ENCODE data around the gene SLC45A2.

SLC45A2 gene

GRCh38 chr5:34005211-34005610 is 20.7 kb upstream of the SLC45A2 start:
- Histone ChIP-seq H3K4me2 (ENCODE audit: low read length) (no peak overlapping the region), H3K4me1 (peaks cover 5% of the 10 kb centered on the region), H3K36me3 (ENCODE audit: control insufficient read depth, insufficient read depth, low read length) (no peaks in the 10 kb centered on the region), H3K27ac (no peak overlapping the region), H3K79me2 (no peaks in the 10 kb centered on the region), H3K4me3 (ENCODE audit: low read depth, low read length) (no peak overlapping the region), H2AFZ (no peak overlapping the region), H3K27me3 (ENCODE audit: control insufficient read depth, insufficient read depth, low read length) (no peaks in the 10 kb centered on the region), H3K9me3 (ENCODE audit: control insufficient read depth, low read length) (no peaks in the 10 kb centered on the region), H3K9ac (no peak overlapping the region)
- TF ChIP-seq, protein P1, sequence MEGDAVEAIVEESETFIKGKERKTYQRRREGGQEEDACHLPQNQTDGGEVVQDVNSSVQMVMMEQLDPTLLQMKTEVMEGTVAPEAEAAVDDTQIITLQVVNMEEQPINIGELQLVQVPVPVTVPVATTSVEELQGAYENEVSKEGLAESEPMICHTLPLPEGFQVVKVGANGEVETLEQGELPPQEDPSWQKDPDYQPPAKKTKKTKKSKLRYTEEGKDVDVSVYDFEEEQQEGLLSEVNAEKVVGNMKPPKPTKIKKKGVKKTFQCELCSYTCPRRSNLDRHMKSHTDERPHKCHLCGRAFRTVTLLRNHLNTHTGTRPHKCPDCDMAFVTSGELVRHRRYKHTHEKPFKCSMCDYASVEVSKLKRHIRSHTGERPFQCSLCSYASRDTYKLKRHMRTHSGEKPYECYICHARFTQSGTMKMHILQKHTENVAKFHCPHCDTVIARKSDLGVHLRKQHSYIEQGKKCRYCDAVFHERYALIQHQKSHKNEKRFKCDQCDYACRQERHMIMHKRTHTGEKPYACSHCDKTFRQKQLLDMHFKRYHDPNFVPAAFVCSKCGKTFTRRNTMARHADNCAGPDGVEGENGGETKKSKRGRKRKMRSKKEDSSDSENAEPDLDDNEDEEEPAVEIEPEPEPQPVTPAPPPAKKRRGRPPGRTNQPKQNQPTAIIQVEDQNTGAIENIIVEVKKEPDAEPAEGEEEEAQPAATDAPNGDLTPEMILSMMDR (IDR thresholded peaks at IDR 0.05): no peak

GRCh38 chr5:34003941-34004340 is 19.4 kb upstream of the SLC45A2 start:
- Histone ChIP-seq H3K4me1 (peaks cover 5% of the 10 kb centered on the region), H2AFZ (no peak overlapping the region), H3K4me2 (ENCODE audit: low read length) (no peak overlapping the region), H3K4me3 (ENCODE audit: low read depth, low read length) (no peak overlapping the region), H3K9ac (no peak overlapping the region), H3K27me3 (ENCODE audit: control insufficient read depth, insufficient read depth, low read length) (no peaks in the 10 kb centered on the region), H3K79me2 (no peaks in the 10 kb centered on the region), H3K36me3 (ENCODE audit: control insufficient read depth, insufficient read depth, low read length) (no peaks in the 10 kb centered on the region), H3K9me3 (ENCODE audit: control insufficient read depth, low read length) (no peaks in the 10 kb centered on the region), H3K27ac (no peak overlapping the region)
- TF ChIP-seq, protein P1 (IDR thresholded peaks at IDR 0.05): no peak

DNA sequence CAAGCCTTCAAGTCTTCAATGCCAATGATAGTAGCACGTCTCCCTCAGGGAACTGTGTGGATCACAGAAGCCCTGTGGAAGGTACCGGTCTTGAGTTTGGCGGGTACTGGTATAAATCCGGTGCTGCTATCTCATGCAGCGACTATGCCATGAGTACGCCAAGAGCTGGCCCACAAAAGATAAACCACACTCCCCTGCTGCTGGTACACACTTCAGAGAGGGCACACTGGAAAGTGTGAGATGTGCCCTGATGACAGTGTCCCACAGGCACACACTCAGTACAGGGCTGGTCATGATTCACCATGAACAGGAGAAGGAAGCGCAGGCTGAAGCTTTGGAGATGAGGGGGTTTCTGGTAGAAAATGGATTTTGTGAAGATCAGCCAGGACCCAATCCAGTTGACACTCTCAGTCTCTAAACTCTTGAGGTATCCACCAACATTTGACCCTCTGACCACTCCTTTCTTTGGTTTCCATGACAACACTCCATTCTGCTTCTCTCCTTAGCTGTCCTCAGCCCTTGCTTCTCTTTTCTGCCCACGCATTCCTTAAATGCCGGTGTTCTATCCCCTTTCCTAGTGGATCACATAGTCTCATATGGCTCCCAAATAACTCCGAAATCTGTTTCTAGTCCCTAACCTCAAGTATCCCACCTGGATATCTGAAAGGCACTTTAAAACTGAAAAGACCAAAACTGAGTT is 18.3 kb upstream of the SLC45A2 start:
- Histone ChIP-seq H3K4me2 (ENCODE audit: low read length) (no peak overlapping the region), H3K27me3 (ENCODE audit: control insufficient read depth, insufficient read depth, low read length) (no peaks in the 10 kb centered on the region), H3K79me2 (no peaks in the 10 kb centered on the region), H2AFZ (no peak overlapping the region), H3K4me3 (ENCODE audit: low read depth, low read length) (no peak overlapping the region), H3K27ac (no peak overlapping the region), H3K9ac (no peak overlapping the region), H3K36me3 (ENCODE audit: control insufficient read depth, insufficient read depth, low read length) (no peaks in the 10 kb centered on the region), H3K4me1 (peaks cover 5% of the 10 kb centered on the region), H3K9me3 (ENCODE audit: control insufficient read depth, low read length) (no peaks in the 10 kb centered on the region)
- TF ChIP-seq, protein P1 (IDR thresholded peaks at IDR 0.05): no peak

DNA sequence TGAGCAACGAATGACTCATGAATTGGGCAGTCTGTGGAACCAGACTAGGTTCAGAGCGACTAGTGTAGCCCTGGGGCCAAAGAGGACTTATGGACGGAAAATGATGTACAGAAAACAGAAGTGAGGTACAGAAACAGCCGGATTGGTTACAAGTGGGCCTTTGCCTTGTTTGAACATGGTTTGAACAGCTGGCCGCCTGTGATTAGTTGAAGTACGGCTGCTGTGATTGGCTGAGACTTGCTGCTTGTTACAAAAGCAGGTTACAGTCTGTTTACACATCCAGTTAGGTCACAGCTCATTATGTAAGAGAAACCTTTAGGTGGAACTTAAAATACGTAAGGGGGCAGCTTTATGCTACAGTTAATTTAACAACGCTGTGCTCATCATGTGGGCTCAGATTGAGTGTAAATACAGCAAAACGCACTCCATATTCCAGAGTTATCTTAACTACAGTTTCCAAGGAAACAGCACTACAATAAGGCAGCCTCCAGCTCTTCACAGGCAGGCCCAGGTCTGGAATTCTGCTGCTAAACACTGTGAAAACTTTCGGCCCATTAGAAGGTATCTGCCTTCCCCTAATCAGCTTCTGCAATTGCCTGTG is 16.8 kb upstream of the SLC45A2 start:
- H3K9me3 ChIP-seq (ENCODE audit: control insufficient read depth, low read length): no peaks in the 10 kb centered on the region
- no peaks in the 10 kb centered on the region for H3K4me1 ChIP-seq
- no peak overlapping the region for H3K4me3 ChIP-seq (ENCODE audit: low read depth, low read length)
- no peak overlapping the region for H2AFZ ChIP-seq
- no peaks in the 10 kb centered on the region for H3K36me3 ChIP-seq (ENCODE audit: control insufficient read depth, insufficient read depth, low read length)
- H3K79me2 ChIP-seq: no peaks in the 10 kb centered on the region
- TF ChIP-seq, protein P1 (IDR thresholded peaks at IDR 0.05): no peak
- no peaks in the 10 kb centered on the region for H3K27me3 ChIP-seq (ENCODE audit: control insufficient read depth, insufficient read depth, low read length)
- no peak overlapping the region for H3K27ac ChIP-seq
- H3K4me2 ChIP-seq (ENCODE audit: low read length): no peak overlapping the region
- no peak overlapping the region for H3K9ac ChIP-seq

DNA sequence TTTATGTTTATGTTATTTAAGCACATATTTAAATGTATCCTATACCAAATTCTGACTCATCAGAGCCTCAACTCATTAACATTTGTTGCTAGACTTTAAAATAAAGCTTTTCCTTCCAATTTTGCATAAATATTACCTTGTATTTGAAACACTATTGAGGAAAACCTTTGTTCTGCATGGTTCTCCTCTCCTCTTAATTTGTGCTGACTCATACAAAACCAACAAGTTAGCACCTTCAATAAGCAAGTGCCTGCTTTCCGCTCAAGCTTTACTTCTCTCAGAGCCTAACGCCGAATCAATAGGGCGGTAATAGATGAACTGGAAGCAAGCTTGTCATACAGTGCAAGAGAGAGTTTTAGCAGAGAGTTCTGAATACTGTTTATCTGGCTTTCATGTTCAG is 15.5 kb upstream of the SLC45A2 start:
- Histone ChIP-seq H3K4me1 (no peaks in the 10 kb centered on the region), H3K36me3 (ENCODE audit: control insufficient read depth, insufficient read depth, low read length) (no peaks in the 10 kb centered on the region), H2AFZ (no peak overlapping the region), H3K9me3 (ENCODE audit: control insufficient read depth, low read length) (no peaks in the 10 kb centered on the region), H3K4me3 (ENCODE audit: low read depth, low read length) (no peak overlapping the region), H3K27me3 (ENCODE audit: control insufficient read depth, insufficient read depth, low read length) (no peaks in the 10 kb centered on the region), H3K27ac (no peak overlapping the region), H3K9ac (no peak overlapping the region), H3K4me2 (ENCODE audit: low read length) (no peak overlapping the region), H3K79me2 (no peaks in the 10 kb centered on the region)
- TF ChIP-seq, protein P1 (IDR thresholded peaks at IDR 0.05): no peak
